GM18517 (cell line): ENCODE measurements around the gene PAM16.

Experiments
- ATAC-seq: cut with Tn5 transposase; IDR thresholded peaks from one replicate; pipeline ENCODE4 v1.9.1; 2021; ENCODE audit warnings: mild to moderate bottlenecking, moderate library complexity; ENCODE audit not compliant: unreplicated experiment

Gene PAM16

GRCh38 chr16:4307215-4308037 lies 43.7 kb downstream of the PAM16 start:
- ATAC-seq, result peak; percentile 87

GRCh38 chr16:4306470-4307214 lies 44.5 kb downstream of the PAM16 start:
- no peak for ATAC-seq

GRCh38 chr16:4303973-4304372 lies 47.1 kb downstream of the PAM16 start:
- no peak for ATAC-seq

- no peak for ATAC-seq
These were observed 49.2 kb downstream of the PAM16 start for GRCh38 chr16:4301968-4302367.

GRCh38 chr16:4301177-4301576 lies 49.9 kb downstream of the PAM16 start:
- no peak for ATAC-seq

- ATAC-seq, result no peak
These were observed 52.2 kb downstream of the PAM16 start for GRCh38 chr16:4298761-4299522.

GRCh38 chr16:4297480-4297879 lies 53.6 kb downstream of the PAM16 start:
- ATAC-seq, result no peak

GRCh38 chr16:4295581-4295980 lies 55.5 kb downstream of the PAM16 start:
- ATAC-seq, result no peak

GRCh38 chr16:4293822-4294457 lies 57.2 kb downstream of the PAM16 start:
- ATAC-seq, result no peak

GRCh38 chr16:4293181-4293716 lies 57.9 kb downstream of the PAM16 start:
- no peak for ATAC-seq

GRCh38 chr16:4291699-4292098 lies 59.4 kb downstream of the PAM16 start:
- ATAC-seq, result no peak
